PC-9 (cell line): ENCODE data around the gene POU1F1.

Source experiments
- EZH2 ChIP-seq: fragments of 200-600 bp; sonication (generic); IDR thresholded peaks from 2 replicates; pipeline ENCODE4 v1.8.0; 2017; ENCODE audit warnings: antibody characterized with exemption, low read depth
- TF ChIP-seq, protein P1 (sequence below): fragments of 200-600 bp; sonication (generic); conservative IDR thresholded peaks from 2 replicates; pipeline ENCODE4 v1.6.1; 2017; ENCODE audit warnings: mixed run types, antibody characterized with exemption, mild to moderate bottlenecking, moderate library complexity

DNA sequence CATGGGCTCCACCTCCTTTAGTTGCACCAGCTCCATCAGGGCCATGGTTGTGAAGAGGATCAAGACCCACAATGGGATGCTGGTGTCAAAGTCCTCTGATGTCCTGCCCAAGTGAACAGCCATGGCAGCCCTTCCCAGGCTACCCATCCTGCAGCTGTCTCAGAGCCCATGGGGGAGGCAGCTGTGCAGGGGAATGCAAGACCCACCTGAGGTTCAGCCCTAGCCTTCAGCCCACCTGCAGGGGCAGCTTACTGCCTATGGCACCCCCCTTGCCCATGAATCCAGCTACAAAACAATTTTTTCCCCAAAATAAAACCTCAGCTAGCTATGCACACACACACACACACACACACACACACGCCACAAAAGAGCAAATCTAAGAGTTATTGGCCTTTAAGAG, 48.2 kb upstream of the POU1F1 start:
- TF ChIP-seq, protein P1, sequence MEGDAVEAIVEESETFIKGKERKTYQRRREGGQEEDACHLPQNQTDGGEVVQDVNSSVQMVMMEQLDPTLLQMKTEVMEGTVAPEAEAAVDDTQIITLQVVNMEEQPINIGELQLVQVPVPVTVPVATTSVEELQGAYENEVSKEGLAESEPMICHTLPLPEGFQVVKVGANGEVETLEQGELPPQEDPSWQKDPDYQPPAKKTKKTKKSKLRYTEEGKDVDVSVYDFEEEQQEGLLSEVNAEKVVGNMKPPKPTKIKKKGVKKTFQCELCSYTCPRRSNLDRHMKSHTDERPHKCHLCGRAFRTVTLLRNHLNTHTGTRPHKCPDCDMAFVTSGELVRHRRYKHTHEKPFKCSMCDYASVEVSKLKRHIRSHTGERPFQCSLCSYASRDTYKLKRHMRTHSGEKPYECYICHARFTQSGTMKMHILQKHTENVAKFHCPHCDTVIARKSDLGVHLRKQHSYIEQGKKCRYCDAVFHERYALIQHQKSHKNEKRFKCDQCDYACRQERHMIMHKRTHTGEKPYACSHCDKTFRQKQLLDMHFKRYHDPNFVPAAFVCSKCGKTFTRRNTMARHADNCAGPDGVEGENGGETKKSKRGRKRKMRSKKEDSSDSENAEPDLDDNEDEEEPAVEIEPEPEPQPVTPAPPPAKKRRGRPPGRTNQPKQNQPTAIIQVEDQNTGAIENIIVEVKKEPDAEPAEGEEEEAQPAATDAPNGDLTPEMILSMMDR, result no peak
- no peak for TF ChIP-seq EZH2
